ENCODE data around the gene TMEM138.

DNA sequence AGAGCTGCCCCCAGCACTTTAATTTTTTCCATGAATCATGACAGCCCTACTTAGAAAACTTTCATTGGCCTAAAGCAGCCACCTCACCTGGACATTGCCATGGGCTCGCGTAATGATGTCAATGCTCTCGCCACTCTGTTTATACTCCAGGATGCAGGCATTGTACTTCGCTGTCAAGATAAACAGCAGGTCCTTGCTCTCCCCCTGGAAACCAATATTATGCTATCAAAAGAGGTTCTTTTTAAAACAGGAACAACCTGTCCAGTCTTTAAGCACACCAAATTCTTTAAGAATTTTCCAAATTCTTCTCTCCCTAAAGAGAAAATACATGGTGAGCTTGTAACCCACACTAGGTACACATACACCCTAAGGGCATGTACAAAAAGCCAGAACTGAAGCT is 32.3 kb upstream of the TMEM138 start:
- no peak for TF ChIP-seq POLR2A (IDR thresholded peaks at IDR 0.05)
- TF ChIP-seq, protein P1, sequence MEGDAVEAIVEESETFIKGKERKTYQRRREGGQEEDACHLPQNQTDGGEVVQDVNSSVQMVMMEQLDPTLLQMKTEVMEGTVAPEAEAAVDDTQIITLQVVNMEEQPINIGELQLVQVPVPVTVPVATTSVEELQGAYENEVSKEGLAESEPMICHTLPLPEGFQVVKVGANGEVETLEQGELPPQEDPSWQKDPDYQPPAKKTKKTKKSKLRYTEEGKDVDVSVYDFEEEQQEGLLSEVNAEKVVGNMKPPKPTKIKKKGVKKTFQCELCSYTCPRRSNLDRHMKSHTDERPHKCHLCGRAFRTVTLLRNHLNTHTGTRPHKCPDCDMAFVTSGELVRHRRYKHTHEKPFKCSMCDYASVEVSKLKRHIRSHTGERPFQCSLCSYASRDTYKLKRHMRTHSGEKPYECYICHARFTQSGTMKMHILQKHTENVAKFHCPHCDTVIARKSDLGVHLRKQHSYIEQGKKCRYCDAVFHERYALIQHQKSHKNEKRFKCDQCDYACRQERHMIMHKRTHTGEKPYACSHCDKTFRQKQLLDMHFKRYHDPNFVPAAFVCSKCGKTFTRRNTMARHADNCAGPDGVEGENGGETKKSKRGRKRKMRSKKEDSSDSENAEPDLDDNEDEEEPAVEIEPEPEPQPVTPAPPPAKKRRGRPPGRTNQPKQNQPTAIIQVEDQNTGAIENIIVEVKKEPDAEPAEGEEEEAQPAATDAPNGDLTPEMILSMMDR (IDR thresholded peaks at IDR 0.05): no peak

Measured in body of pancreas (tissue), 4 donors.